Right hindlimb (tissue), 1 donor: ENCODE results near the gene C11orf24.
"Not testable (repeated sequence)": the region's sequence is repeated elsewhere in the genome, so short reads cannot be mapped to it uniquely, and the experiment has no call there.

Experiments
- DNase-seq: peaks from one replicate; pipeline ENCODE4 v3.0.0-alpha.2; 2018

The C11orf24 gene

GRCh38 chr11:68271781-68272608 lies at the start of gene C11orf24:
Gene C11orf24, minus strand, starts transcription at chr11:68271973. Its CDS starts 8,206 bp downstream, at chr11:68263767.
- peak; percentile 96 for DNase-seq

GRCh38 chr11:68317147-68317785 lies 45.5 kb upstream of the C11orf24 start:
- DNase-seq: no peak

GRCh38 chr11:68315171-68315920 lies 43.6 kb upstream of the C11orf24 start:
- peak; percentile 49 for DNase-seq

- DNase-seq: peak; percentile 72
Observed at GRCh38 chr11:68314203-68315170, 42.7 kb upstream of the C11orf24 start.

GRCh38 chr11:68313574-68314202 lies 41.9 kb upstream of the C11orf24 start:
- DNase-seq: peak; percentile 62

- DNase-seq: peak; percentile 32
Observed at GRCh38 chr11:68312780-68313573, 41.2 kb upstream of the C11orf24 start.

GRCh38 chr11:68312117-68312779 lies 40.5 kb upstream of the C11orf24 start, which contains the start of gene LRP5:
Gene LRP5, plus strand, starts transcription at chr11:68312591. Its CDS starts 124 bp downstream, at chr11:68312715.
- peak; percentile 39 for DNase-seq

GRCh38 chr11:68311160-68312116 lies 39.7 kb upstream of the C11orf24 start:
- DNase-seq: no peak

- DNase-seq: no peak
Observed at GRCh38 chr11:68309621-68310185, 37.9 kb upstream of the C11orf24 start.

GRCh38 chr11:68308068-68308467 lies 36.3 kb upstream of the C11orf24 start:
- no peak for DNase-seq

- DNase-seq: no peak
Observed at GRCh38 chr11:68306636-68307035, 34.9 kb upstream of the C11orf24 start.

GRCh38 chr11:68303982-68304780 lies 32.4 kb upstream of the C11orf24 start:
- DNase-seq: no peak

GRCh38 chr11:68303083-68303482 lies 31.3 kb upstream of the C11orf24 start:
- DNase-seq: no peak

GRCh38 chr11:68302670-68303069 lies 30.9 kb upstream of the C11orf24 start:
- DNase-seq: no peak

GRCh38 chr11:68302256-68302655 lies 30.5 kb upstream of the C11orf24 start:
- DNase-seq: no peak

- DNase-seq: no peak
Observed at GRCh38 chr11:68300076-68300830, 28.5 kb upstream of the C11orf24 start.

GRCh38 chr11:68299517-68299879 lies 27.7 kb upstream of the C11orf24 start:
- DNase-seq: not testable (repeated sequence)
